ENCODE data around the gene IGFL4. TPM values are rescaled to one million over a fixed set of nuclear protein-coding genes. Genes with fewer than 3 reads are reported as not detected.

The IGFL4 gene
- total RNA-seq: not detected in 2 replicates

GRCh38 chr19:46040952-46041500 is at the start of gene IGFL4:
TSS of gene IGFL4 (minus strand) at chr19:46041002. CDS start at chr19:46040962, 40 bp downstream.

DNA sequence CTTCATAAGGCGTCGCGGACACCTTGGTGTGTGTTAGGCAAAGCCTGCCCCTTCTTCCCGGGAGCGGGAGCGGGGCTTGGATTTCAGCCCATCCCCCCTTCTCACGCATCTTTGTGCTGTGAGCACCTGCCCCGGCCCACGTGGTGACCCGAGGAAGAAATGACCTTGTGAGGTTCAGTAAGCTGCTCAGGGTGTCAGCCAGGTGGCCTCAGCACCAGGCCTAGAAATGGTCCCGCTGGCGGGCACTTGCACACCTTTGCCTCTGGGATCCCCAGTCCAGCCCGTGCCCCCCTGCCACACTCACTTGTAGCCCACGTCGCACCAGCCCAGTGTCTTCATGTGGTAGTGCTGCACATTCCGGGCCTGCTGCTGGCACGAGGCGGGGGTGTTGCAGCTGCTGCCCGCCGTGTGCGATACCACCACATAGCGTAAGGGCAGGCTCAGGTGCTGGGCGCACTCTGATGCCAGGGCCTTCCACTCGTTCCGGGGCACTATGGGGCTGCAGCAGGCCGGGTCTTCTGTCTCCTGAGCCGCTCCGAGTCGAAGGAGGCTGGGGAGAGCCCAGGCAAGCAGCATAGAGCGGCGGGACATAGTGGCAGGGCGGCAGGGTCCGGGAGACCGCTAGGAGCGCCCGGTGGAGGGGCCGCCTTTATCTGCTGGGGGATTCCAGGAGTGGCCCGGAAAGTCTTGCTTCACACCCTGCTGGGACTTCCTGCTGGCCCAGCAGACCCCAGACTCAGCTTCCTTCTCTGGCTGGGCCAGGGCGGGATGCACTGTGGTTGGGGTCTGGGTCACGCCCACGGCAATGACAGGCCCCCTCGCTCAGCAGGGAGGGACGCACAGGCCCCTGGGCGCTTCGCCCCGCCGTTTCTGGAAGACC is 18.1 kb downstream of the IGFL4 start, which contains the start of gene PGLYRP1:
Gene PGLYRP1 (minus strand): TSS at position 623 of the 880 bp plus-strand sequence. CDS start 32 bp downstream, at position 591.

DNA sequence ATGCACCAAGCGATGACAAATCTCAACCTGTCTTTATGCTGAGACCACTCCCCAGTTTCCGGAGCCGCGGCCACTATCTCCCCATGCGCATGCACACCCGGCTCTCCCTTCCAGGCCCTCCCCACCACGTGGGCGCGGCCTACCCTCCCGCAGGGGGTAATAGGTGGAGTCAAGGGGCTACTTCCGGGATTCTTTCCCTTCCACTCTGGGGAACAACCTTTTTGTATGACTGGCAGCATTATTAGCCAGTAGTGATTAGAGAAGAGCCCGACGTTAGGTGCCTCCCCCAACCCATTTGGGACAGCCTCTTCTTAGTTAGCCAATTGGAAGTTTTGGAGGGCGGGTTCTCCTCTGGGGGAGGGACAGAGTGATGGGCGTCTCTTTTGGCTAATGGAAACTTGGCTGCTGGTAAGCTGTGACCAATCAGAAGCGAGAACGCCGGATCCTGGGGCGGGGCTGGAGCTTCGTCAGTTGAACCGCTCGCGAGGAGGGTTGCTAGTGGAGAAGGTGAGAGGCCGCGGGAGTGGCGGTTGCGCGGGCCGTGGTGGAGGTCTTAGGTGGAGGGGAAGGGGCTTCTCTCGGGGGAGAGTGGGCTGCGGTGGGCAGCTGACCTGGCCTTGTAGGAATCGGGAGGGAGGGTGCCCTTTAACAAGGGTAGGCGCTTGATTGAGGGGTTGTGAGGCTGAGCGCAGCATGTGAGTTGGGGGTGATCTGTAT is 45.6 kb downstream of the IGFL4 start, which contains the start of gene CCDC61:
Gene CCDC61 (plus strand): TSS at position 470 of the 717 bp plus-strand sequence. CDS start 7,552 bp downstream, outside the sequence.

Other genes with a start within 250 kb of the IGFL4 start
- gene DMWD, start 248.2 kb downstream of the IGFL4 start, total RNA-seq: 20.2 and 27.5 TPM in 2 replicates
- gene RSPH6A, start 225.7 kb downstream of the IGFL4 start, total RNA-seq: 0.09 and 0.14 TPM in 2 replicates
- 24.5 and 32.4 TPM in 2 replicates for gene SYMPK, start 177.9 kb downstream of the IGFL4 start, total RNA-seq
- not detected in 2 replicates for gene FOXA3, start 176.7 kb downstream of the IGFL4 start, total RNA-seq
- gene IRF2BP1, start 154.9 kb downstream of the IGFL4 start, total RNA-seq: 18.6 and 22.7 TPM in 2 replicates
- 0.85 and 0.92 TPM in 2 replicates for gene MYPOP, start 138.4 kb downstream of the IGFL4 start, total RNA-seq
- gene NANOS2, start 126.2 kb downstream of the IGFL4 start, total RNA-seq: not detected in 2 replicates
- under 0.01 TPM in 2 replicates for gene NOVA2, start 67.1 kb downstream of the IGFL4 start, total RNA-seq
- 5.7 and 7.2 TPM in 2 replicates for gene CCDC61, start 45.5 kb downstream of the IGFL4 start, total RNA-seq
- not detected in 2 replicates for gene PGLYRP1, start 17.9 kb downstream of the IGFL4 start, total RNA-seq
- gene IGFL3, start 83.7 kb upstream of the IGFL4 start, total RNA-seq: not detected in 2 replicates
- not detected in 2 replicates for gene IGFL2, start 107.2 kb upstream of the IGFL4 start, total RNA-seq
- gene IGFL1, start 188.7 kb upstream of the IGFL4 start, total RNA-seq: not detected in 2 replicates